Mammary epithelial cell (primary cell): ENCODE results near the gene DPP10.

Experiments used
- EZH2 ChIP-seq: IDR thresholded peaks from 2 replicates; pipeline ENCODE4 v1.6.1; 2012; ENCODE audit warnings: low read length, inconsistent platforms, borderline replicate concordance
- TF ChIP-seq, protein P1 (sequence below), 2 donors: IDR thresholded peaks in 1 of 2; conservative IDR thresholded peaks in 1 of 2; 2 replicates each; pipeline ENCODE4 v1.5.1; 2011 to 2012; ENCODE audit warnings: inconsistent platforms in 2 of 2, low read length in 2 of 2, mild to moderate bottlenecking in 2 of 2, control low read depth in 1 of 2, low read depth in 1 of 2; ENCODE audit not compliant: insufficient read depth in 1 of 2; ENCODE audit errors: extremely low read depth in 1 of 2

- TF ChIP-seq, protein P1, sequence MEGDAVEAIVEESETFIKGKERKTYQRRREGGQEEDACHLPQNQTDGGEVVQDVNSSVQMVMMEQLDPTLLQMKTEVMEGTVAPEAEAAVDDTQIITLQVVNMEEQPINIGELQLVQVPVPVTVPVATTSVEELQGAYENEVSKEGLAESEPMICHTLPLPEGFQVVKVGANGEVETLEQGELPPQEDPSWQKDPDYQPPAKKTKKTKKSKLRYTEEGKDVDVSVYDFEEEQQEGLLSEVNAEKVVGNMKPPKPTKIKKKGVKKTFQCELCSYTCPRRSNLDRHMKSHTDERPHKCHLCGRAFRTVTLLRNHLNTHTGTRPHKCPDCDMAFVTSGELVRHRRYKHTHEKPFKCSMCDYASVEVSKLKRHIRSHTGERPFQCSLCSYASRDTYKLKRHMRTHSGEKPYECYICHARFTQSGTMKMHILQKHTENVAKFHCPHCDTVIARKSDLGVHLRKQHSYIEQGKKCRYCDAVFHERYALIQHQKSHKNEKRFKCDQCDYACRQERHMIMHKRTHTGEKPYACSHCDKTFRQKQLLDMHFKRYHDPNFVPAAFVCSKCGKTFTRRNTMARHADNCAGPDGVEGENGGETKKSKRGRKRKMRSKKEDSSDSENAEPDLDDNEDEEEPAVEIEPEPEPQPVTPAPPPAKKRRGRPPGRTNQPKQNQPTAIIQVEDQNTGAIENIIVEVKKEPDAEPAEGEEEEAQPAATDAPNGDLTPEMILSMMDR (conservative IDR thresholded peaks at IDR 0.05 in 1 of 2, IDR thresholded peaks at IDR 0.05 in 1 of 2; ENCODE audit: extremely low read depth in 1 of 2, insufficient read depth in 1 of 2, low read depth in 1 of 2, low read length in 2 of 2): no peak
- TF ChIP-seq EZH2: no peak
Observed at GRCh38 chr2:114457956-114458355, 15.5 kb downstream of the DPP10 start.
